Body of pancreas (tissue), 4 donors: Measurements from ENCODE around the gene ACOT9. TPM values are rescaled to one million over a fixed set of nuclear protein-coding genes. Genes with fewer than 3 reads are reported as not detected.
"Not testable (repeated sequence)": the region's sequence is repeated elsewhere in the genome, so short reads cannot be mapped to it uniquely, and the experiment has no call there.

ENCODE experiments used
- ATAC-seq: fragments of 150-250 bp; one replicate; pipeline ENCODE4 v1.9.1; 2016
- DNase-seq, 4 donors: peaks; one replicate each; pipeline ENCODE4 v3.0.0-alpha.2; 2019
- H3K27ac ChIP-seq, 4 donors: fragments of 200-600 bp; sonication (generic); 1 replicate in 3 of 4; 2 replicates in 1 of 4; pipeline versions ENCODE4 v1.5.1 to v1.6.1; 2016 to 2019; ENCODE audit warnings: mild to moderate bottlenecking in 1 of 4, mixed read lengths in 1 of 4, moderate library complexity in 1 of 4
- H3K27me3 ChIP-seq, 2 donors: fragments of 200-600 bp; sonication (generic); one replicate each; pipeline ENCODE4 v1.6.0; 2016; ENCODE audit warnings: mild to moderate bottlenecking in 1 of 2
- H3K36me3 ChIP-seq, 2 donors: fragments of 200-600 bp; sonication (generic); replicated peaks in 1 of 2; 2 replicates each; pipeline ENCODE4 v1.5.1; 2016; ENCODE audit warnings: low read depth in 2 of 2; ENCODE audit not compliant: insufficient read depth in 1 of 2
- H3K4me1 ChIP-seq: fragments of 200-600 bp; sonication (generic); one replicate; pipeline ENCODE4 v1.6.0; 2016
- H3K4me3 ChIP-seq, 2 donors: fragments of 200-600 bp; sonication (generic); 1 replicate in 1 of 2; 2 replicates in 1 of 2; pipeline ENCODE4 v1.5.1; 2016 to 2019
- H3K9me3 ChIP-seq, 3 donors: fragments of 200-600 bp; sonication (generic); 1 replicate in 2 of 3; 2 replicates in 1 of 3; pipeline ENCODE4 v1.5.1; 2016
- CTCF ChIP-seq, 7 experiments: fragments of 450-650 bp in 4 of 7; fragments of 200-600 bp in 3 of 7; sonication (generic) in 3 of 7; IDR thresholded peaks; one replicate each; pipeline ENCODE4 v1.5.1; 2016 to 2019; ENCODE audit warnings: antibody characterized with exemption in 7 of 7
- POLR2A ChIP-seq, 3 donors: fragments of 450-650 bp; IDR thresholded peaks; one replicate each; pipeline ENCODE4 v1.6.1; 2016; ENCODE audit warnings: antibody characterized with exemption in 3 of 3, mild to moderate bottlenecking in 2 of 3
- WGBS, 2 donors: methylation state at CpG; one replicate each; pipeline ENCODE4 v1.1.5; 2017; 5-methylcytosine and 5-hydroxymethylcytosine counted together
- intact Hi-C: fragments of 100-400 bp; cut with DNase I; formaldehyde crosslinking; loops from one replicate; pipeline ENCODE4 v1.15.1; 2023
- total RNA-seq, 2 donors: library from RNA; depleted of rRNA; stranded (reverse); fragments of >200 nt; gene quantifications; one replicate each; pipeline ENCODE4 v1.1.0, GENCODE V29; 2016

Gene ACOT9
- total RNA-seq, 2 donors from 2014 or later, result 6.3 to 17.9 TPM

- H3K27me3 ChIP-seq, result no peaks in the 10 kb centered on the region
- H3K36me3 ChIP-seq, result no peaks in the 10 kb centered on the region
- no peak for ATAC-seq
- intact Hi-C loops, result no loop called here
- H3K27ac ChIP-seq, result no peak overlapping the region
- 63% methylated on average over 4 of the region's 4 CpGs; no CpG with 5 or more reads in 1 of the 2 donors for WGBS, 2 donors
- TF ChIP-seq POLR2A (IDR thresholded peaks at IDR 0.05) (no peak), CTCF (IDR thresholded peaks at IDR 0.05) (no peak)
- H3K4me3 ChIP-seq, result no peak overlapping the region
- DNase-seq, result no peak
- H3K9me3 ChIP-seq, result no peaks in the 10 kb centered on the region
- no peaks in the 10 kb centered on the region for H3K4me1 ChIP-seq
Measured at GRCh38 chrX:23749129-23749528, 6.1 kb upstream of the ACOT9 start.

GRCh38 chrX:23745786-23746185 is 2.7 kb upstream of the ACOT9 start:
- no peak for TF ChIP-seq CTCF (IDR thresholded peaks at IDR 0.05)
- no peak for TF ChIP-seq POLR2A (IDR thresholded peaks at IDR 0.05)

GRCh38 chrX:23743623-23743971 is 521 bp upstream of the ACOT9 start:
- intact Hi-C loops, ATAC-seq, H3K36me3 ChIP-seq, H3K4me1 ChIP-seq, H3K9me3 ChIP-seq, DNase-seq, H3K27me3 ChIP-seq: not testable (repeated sequence)
- WGBS, 2 donors, result 46 to 60% methylated on average over 11 to 14 of the region's 14 CpGs
- peak overlapping the region; percentile 79 to 93 (median 88) for H3K27ac ChIP-seq
- H3K4me3 ChIP-seq, result peak overlapping the region in 1 of 2 donors; percentile 56

More at GRCh38 chrX:23745786-23746185, 2.7 kb upstream of the ACOT9 start:
- H3K4me3 ChIP-seq, result no peak overlapping the region
- ATAC-seq (no peak), DNase-seq (no peak)
- intact Hi-C loops, result no loop called here
- no peaks in the 10 kb centered on the region for H3K9me3 ChIP-seq
- no peaks in the 10 kb centered on the region for H3K27me3 ChIP-seq
- no peaks in the 10 kb centered on the region for H3K36me3 ChIP-seq
- no peak overlapping the region for H3K27ac ChIP-seq
- 57 to 58% methylated on average over 3 of the region's 3 CpGs for WGBS, 2 donors
- no peaks in the 10 kb centered on the region for H3K4me1 ChIP-seq

- Histone ChIP-seq H3K36me3 (no peaks in the 10 kb centered on the region), H3K4me1 (no peaks in the 10 kb centered on the region), H3K27ac (peak overlapping the region; percentile 79 to 93 (median 88)), H3K27me3 (no peaks in the 10 kb centered on the region), H3K4me3 (peak overlapping the region in 1 of 2 donors; percentile 56), H3K9me3 (no peaks in the 10 kb centered on the region)
- ATAC-seq (peak; percentile 66), DNase-seq (peak; percentile 25 to 58 (median 41))
- no peak for TF ChIP-seq CTCF (IDR thresholded peaks at IDR 0.05)
- TF ChIP-seq POLR2A (IDR thresholded peaks at IDR 0.05), result peak in 1 of 3 donors; percentile 22
- intact Hi-C loops, result no loop called here
- WGBS, 2 donors, result 3 to 14% methylated on average over 2 to 6 of the region's 6 CpGs
Measured at GRCh38 chrX:23742174-23742696, 841 bp downstream of the ACOT9 start.

GRCh38 chrX:23737413-23737812 is 5.7 kb downstream of the ACOT9 start:
- no peak for ATAC-seq
- DNase-seq, result no peak

More at GRCh38 chrX:23737413-23737812, 5.7 kb downstream of the ACOT9 start:
- Histone ChIP-seq H3K27ac (no peak overlapping the region), H3K27me3 (no peaks in the 10 kb centered on the region), H3K36me3 (no peaks in the 10 kb centered on the region), H3K9me3 (no peaks in the 10 kb centered on the region), H3K4me3 (no peak overlapping the region), H3K4me1 (no peaks in the 10 kb centered on the region)
- intact Hi-C loops, result no loop called here
- no peak for TF ChIP-seq POLR2A (IDR thresholded peaks at IDR 0.05)
- TF ChIP-seq CTCF (IDR thresholded peaks at IDR 0.05), result no peak
